ENCODE measurements around the gene YAF2.
"Not testable (repeated sequence)": the region's sequence is repeated elsewhere in the genome, so short reads cannot be mapped to it uniquely, and the experiment has no call there.

DNA sequence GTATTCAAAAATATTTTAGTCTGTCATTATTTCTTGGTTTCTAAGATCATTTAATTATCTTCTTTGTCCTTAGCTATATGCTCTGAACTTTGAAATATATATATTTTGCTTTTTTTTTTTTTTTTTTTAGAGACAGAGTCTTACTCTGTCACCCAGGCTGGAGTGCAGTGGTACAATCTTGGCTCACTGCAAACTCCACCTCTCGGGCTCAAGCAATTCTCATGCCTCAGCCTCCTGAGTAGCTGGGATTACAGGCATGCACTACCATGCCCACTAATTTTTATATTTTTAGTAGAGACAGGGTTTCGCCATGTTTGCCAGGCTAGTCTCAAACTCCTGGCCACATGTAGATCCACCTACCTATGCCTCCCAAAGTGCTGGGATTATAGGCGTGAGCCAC lies 49.8 kb downstream of the YAF2 start:
- TF ChIP-seq, protein P1, sequence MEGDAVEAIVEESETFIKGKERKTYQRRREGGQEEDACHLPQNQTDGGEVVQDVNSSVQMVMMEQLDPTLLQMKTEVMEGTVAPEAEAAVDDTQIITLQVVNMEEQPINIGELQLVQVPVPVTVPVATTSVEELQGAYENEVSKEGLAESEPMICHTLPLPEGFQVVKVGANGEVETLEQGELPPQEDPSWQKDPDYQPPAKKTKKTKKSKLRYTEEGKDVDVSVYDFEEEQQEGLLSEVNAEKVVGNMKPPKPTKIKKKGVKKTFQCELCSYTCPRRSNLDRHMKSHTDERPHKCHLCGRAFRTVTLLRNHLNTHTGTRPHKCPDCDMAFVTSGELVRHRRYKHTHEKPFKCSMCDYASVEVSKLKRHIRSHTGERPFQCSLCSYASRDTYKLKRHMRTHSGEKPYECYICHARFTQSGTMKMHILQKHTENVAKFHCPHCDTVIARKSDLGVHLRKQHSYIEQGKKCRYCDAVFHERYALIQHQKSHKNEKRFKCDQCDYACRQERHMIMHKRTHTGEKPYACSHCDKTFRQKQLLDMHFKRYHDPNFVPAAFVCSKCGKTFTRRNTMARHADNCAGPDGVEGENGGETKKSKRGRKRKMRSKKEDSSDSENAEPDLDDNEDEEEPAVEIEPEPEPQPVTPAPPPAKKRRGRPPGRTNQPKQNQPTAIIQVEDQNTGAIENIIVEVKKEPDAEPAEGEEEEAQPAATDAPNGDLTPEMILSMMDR (conservative IDR thresholded peaks at IDR 0.05): not testable (repeated sequence)
- TF ChIP-seq ZFX (IDR thresholded peaks at IDR 0.05): not testable (repeated sequence)
